Right lobe of liver (tissue), 4 donors: ENCODE measurements around the gene URB1.

Experiments
- POLR2A ChIP-seq: fragments of 450-650 bp; IDR thresholded peaks from one replicate; pipeline ENCODE4 v1.6.1; 2017; ENCODE audit warnings: antibody characterized with exemption, mild to moderate bottlenecking
- TF ChIP-seq, protein P1 (sequence below), 4 donors: fragments of 200-600 bp in 3 of 4; fragments of 450-650 bp in 1 of 4; IDR thresholded peaks; one replicate each; pipeline versions ENCODE4 v1.5.1 to v1.8.0; 2016 to 2022; ENCODE audit warnings: antibody characterized with exemption in 4 of 4, mild to moderate bottlenecking in 2 of 4
- donor health status: DM: no; HTN: no; CAD: no.
- donor health status: DM: no; HTN: no; CAD: no.
- donor health status: DM: no; HTN: yes; CAD: no.

DNA sequence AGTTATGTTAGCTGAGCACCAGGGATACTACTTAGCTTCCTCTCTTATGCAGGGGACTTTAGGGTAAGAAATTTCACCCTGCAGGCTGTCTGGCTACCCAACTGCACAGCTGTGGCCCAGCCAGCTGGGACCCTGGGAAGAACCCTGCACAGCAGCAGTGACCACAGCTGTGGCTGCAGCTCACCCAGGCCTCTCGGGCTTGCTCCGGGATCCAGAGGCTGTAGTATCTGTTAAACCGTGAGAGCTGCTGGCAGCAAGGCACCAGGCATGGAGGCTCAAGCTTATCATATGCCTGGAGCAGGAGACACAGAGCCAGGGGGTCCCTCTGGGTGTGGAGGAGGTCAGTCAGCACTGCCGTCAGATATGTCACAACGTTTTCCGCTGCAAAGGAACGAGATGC, 40.3 kb downstream of the URB1 start:
- TF ChIP-seq, protein P1, sequence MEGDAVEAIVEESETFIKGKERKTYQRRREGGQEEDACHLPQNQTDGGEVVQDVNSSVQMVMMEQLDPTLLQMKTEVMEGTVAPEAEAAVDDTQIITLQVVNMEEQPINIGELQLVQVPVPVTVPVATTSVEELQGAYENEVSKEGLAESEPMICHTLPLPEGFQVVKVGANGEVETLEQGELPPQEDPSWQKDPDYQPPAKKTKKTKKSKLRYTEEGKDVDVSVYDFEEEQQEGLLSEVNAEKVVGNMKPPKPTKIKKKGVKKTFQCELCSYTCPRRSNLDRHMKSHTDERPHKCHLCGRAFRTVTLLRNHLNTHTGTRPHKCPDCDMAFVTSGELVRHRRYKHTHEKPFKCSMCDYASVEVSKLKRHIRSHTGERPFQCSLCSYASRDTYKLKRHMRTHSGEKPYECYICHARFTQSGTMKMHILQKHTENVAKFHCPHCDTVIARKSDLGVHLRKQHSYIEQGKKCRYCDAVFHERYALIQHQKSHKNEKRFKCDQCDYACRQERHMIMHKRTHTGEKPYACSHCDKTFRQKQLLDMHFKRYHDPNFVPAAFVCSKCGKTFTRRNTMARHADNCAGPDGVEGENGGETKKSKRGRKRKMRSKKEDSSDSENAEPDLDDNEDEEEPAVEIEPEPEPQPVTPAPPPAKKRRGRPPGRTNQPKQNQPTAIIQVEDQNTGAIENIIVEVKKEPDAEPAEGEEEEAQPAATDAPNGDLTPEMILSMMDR (IDR thresholded peaks at IDR 0.05), result no peak
- TF ChIP-seq POLR2A, result no peak
